Loucy (cell line): Measurements from ENCODE around the gene NBEA.
"Not testable (repeated sequence)": the region's sequence is repeated elsewhere in the genome, so short reads cannot be mapped to it uniquely, and the experiment has no call there.

Source experiments
- H2AFZ ChIP-seq: fragments of 200-600 bp; sonication (generic); 2 replicates; pipeline ENCODE4 v1.6.0; 2016; ENCODE audit warnings: antibody characterized with exemption, mild to moderate bottlenecking, low read length, moderate library complexity
- H3F3A ChIP-seq: fragments of 200-600 bp; 2 replicates; pipeline ENCODE4 v1.6.0; 2016; ENCODE audit warnings: antibody characterized with exemption, low read depth, mild to moderate bottlenecking
- H3K27me3 ChIP-seq: fragments of 200-600 bp; sonication (generic); 2 replicates; pipeline ENCODE4 v1.6.1; 2014; ENCODE audit warnings: low read length, mild to moderate bottlenecking; ENCODE audit not compliant: insufficient read depth, poor library complexity, severe bottlenecking
- H3K36me3 ChIP-seq: fragments of 200-600 bp; sonication (generic); 2 replicates; pipeline ENCODE4 v1.6.1; 2016; ENCODE audit warnings: low read length; ENCODE audit not compliant: insufficient read depth
- H3K4me1 ChIP-seq: fragments of 200-600 bp; sonication (generic); 2 replicates; pipeline ENCODE4 v1.5.1; 2014; ENCODE audit warnings: low read length, mild to moderate bottlenecking; ENCODE audit not compliant: insufficient read depth, poor library complexity, severe bottlenecking
- H3K4me2 ChIP-seq: fragments of 200-600 bp; sonication (generic); 2 replicates; pipeline ENCODE4 v1.6.0; 2014; ENCODE audit warnings: antibody characterized with exemption, low read length, low read depth, mild to moderate bottlenecking; ENCODE audit not compliant: poor library complexity, severe bottlenecking
- H3K4me3 ChIP-seq: fragments of 200-600 bp; sonication (generic); 2 replicates; pipeline ENCODE4 v1.5.1; 2014; ENCODE audit warnings: low read length, mild to moderate bottlenecking, mixed read lengths; ENCODE audit not compliant: poor library complexity, severe bottlenecking
- H3K79me2 ChIP-seq: fragments of 200-600 bp; sonication (generic); 2 replicates; pipeline ENCODE4 v1.6.1; 2014; ENCODE audit warnings: low read length; ENCODE audit not compliant: insufficient read depth
- H3K9ac ChIP-seq: fragments of 200-600 bp; sonication (generic); 2 replicates; pipeline ENCODE4 v1.6.0; 2014; ENCODE audit warnings: mild to moderate bottlenecking, low read depth, low read length, moderate library complexity; ENCODE audit not compliant: poor library complexity, severe bottlenecking
- H3K9me2 ChIP-seq: fragments of 200-600 bp; sonication (generic); replicated peaks from 2 replicates; pipeline ENCODE4 v1.6.1; 2016; ENCODE audit warnings: low read depth, low read length, mixed read lengths
- H3K9me3 ChIP-seq: fragments of 200-600 bp; sonication (generic); 2 replicates; pipeline ENCODE4 v1.6.1; 2014; ENCODE audit warnings: mild to moderate bottlenecking, antibody characterized with exemption, low read length, low read depth; ENCODE audit not compliant: insufficient read depth
- H4K20me1 ChIP-seq: fragments of 200-600 bp; sonication (generic); 2 replicates; pipeline ENCODE4 v1.6.0; 2014; ENCODE audit warnings: antibody characterized with exemption, low read length, mild to moderate bottlenecking; ENCODE audit not compliant: insufficient read depth, poor library complexity, severe bottlenecking
- CTCF ChIP-seq: fragments of 200-600 bp; sonication (generic); conservative IDR thresholded peaks from 2 replicates; pipeline ENCODE4 v1.5.1; 2014; ENCODE audit warnings: mild to moderate bottlenecking, antibody characterized with exemption, low read length
- EZH2phosphoT487 ChIP-seq: fragments of 200-600 bp; IDR thresholded peaks from 2 replicates; pipeline ENCODE4 v1.6.1; 2018; ENCODE audit warnings: antibody characterized with exemption, mild to moderate bottlenecking, moderate library complexity, borderline replicate concordance

NBEA gene

GRCh38 chr13:34971473-34971872 is 29.4 kb downstream of the NBEA start:
- Histone ChIP-seq H3K9me3 (no peaks in the 10 kb centered on the region; the same call in 1 of the 2 replicates), H2AFZ (no peak overlapping the region), H3K27me3 (no peaks in the 10 kb centered on the region), H3K79me2 (no peaks in the 10 kb centered on the region), H3K9me2 (no peaks in the 10 kb centered on the region), H3K9ac (no peak overlapping the region), H3K36me3 (no peaks in the 10 kb centered on the region), H3K4me2 (no peak overlapping the region), H3F3A (no peaks in the 10 kb centered on the region), H3K4me3 (no peak overlapping the region), H4K20me1 (no peaks in the 10 kb centered on the region), H3K4me1 (no peaks in the 10 kb centered on the region)
- TF ChIP-seq CTCF = no peak
- TF ChIP-seq EZH2phosphoT487 = no peak

GRCh38 chr13:34985199-34985598 is 43.1 kb downstream of the NBEA start:
- not testable (repeated sequence) for H4K20me1 ChIP-seq, H3K79me2 ChIP-seq, H3K27me3 ChIP-seq, H3K4me2 ChIP-seq, H3K9me2 ChIP-seq, H3K36me3 ChIP-seq, H3K9me3 ChIP-seq, H2AFZ ChIP-seq, H3F3A ChIP-seq, H3K4me1 ChIP-seq, H3K4me3 ChIP-seq, H3K9ac ChIP-seq

GRCh38 chr13:34988330-34988791 is 46.3 kb downstream of the NBEA start:
- no peaks in the 10 kb centered on the region for H3K79me2 ChIP-seq
- no peak overlapping the region for H3K9ac ChIP-seq
- H3K36me3 ChIP-seq = no peaks in the 10 kb centered on the region

More at GRCh38 chr13:34988330-34988791, 46.3 kb downstream of the NBEA start:
- Histone ChIP-seq H3K4me1 (no peaks in the 10 kb centered on the region), H3K27me3 (no peaks in the 10 kb centered on the region), H3F3A (no peaks in the 10 kb centered on the region), H3K9me3 (no peaks in the 10 kb centered on the region; the same call in 1 of the 2 replicates), H3K9me2 (no peaks in the 10 kb centered on the region), H4K20me1 (no peaks in the 10 kb centered on the region), H2AFZ (no peak overlapping the region), H3K4me2 (no peak overlapping the region), H3K4me3 (no peak overlapping the region)
- TF ChIP-seq EZH2phosphoT487 (no peak), CTCF (no peak)
